GM12878 (cell line): ENCODE measurements around the gene TNIP1. TPM values are rescaled to one million over a fixed set of nuclear protein-coding genes. Genes with fewer than 3 reads are reported as not detected.
A peak's percentile ranks its signal among the peaks of the same experiment; 100 is the strongest.

Experiments
- HDGF ChIP-seq: fragments of 450-650 bp; IDR thresholded peaks from 2 replicates; pipeline ENCODE4 v1.6.1; 2016; ENCODE audit warnings: antibody characterized with exemption
- MTA3 ChIP-seq: IDR thresholded peaks from 2 replicates; pipeline ENCODE4 v1.6.1; 2012; ENCODE audit warnings: low read length, inconsistent platforms, borderline replicate concordance
- PKNOX1 ChIP-seq: fragments of 450-650 bp; IDR thresholded peaks from 2 replicates; pipeline ENCODE4 v1.6.1; 2016; ENCODE audit warnings: mild to moderate bottlenecking
- POLR2AphosphoS5 ChIP-seq: IDR thresholded peaks from 2 replicates; pipeline ENCODE4 v1.6.1; 2011; ENCODE audit warnings: mild to moderate bottlenecking, low read length, inconsistent platforms
- SKIL ChIP-seq: fragments of 450-650 bp; IDR thresholded peaks from 2 replicates; pipeline ENCODE4 v1.6.1; 2017; ENCODE audit warnings: mild to moderate bottlenecking, low read depth, inconsistent platforms; ENCODE audit not compliant: poor library complexity, severe bottlenecking
- ZBTB11 ChIP-seq: fragments of 450-650 bp; formaldehyde crosslinking; IDR thresholded peaks from 2 replicates; pipeline ENCODE4 v1.5.0; 2022; ENCODE audit warnings: mild to moderate bottlenecking, missing genetic modification characterization
- ZNF274 ChIP-seq: IDR thresholded peaks from one replicate; pipeline ENCODE4 v1.8.0; 2011; ENCODE audit not compliant: insufficient read length, insufficient read depth
- ZNF622 ChIP-seq: fragments of 450-650 bp; IDR thresholded peaks from 2 replicates; pipeline ENCODE4 v1.6.1; 2017; ENCODE audit warnings: mild to moderate bottlenecking, inconsistent platforms
- polyA plus RNA-seq, 11 experiments: library from polyadenylated mRNA; depleted of rRNA in 4 of 11; unstranded in 6 of 11; stranded (reverse) in 5 of 11; fragments of >200 nt; fragmentation: Nextera tagmentation in 4 of 11; fragmentation: Illumina TruSeq in 1 of 11; extraction: Ambion mirVana in 4 of 11; extraction: Trizol in 1 of 11; gene quantifications; 1 replicate in 1 of 11; 2 replicates in 10 of 11; pipeline versions ENCODE4 v1.2.1 to v1.2.3, GENCODE V29; 2011 to 2016; ENCODE audit warnings: inconsistent platforms in 2 of 11, missing spikeins in 2 of 11, low read depth in 1 of 11
- total RNA-seq, 4 experiments: library from RNA; depleted of rRNA in 3 of 4; stranded (reverse); fragments of >200 nt in 3 of 4; fragmentation: Illumina TruSeq in 1 of 4; extraction: Trizol in 1 of 4; gene quantifications; 2 replicates each; pipeline versions ENCODE4 v1.2.1 to v1.2.3, GENCODE V29; 2013 to 2021

The TNIP1 gene
- total and polyA plus RNA-seq, 10 of the 15 experiments (the other 5 are each of a cell fraction or from before 2014, with no cell fraction given), result 4.4 to 279 (median 150) TPM

- TF ChIP-seq SKIL, result no peak
- TF ChIP-seq ZNF274, result no peak
- TF ChIP-seq ZNF622, result no peak
- peak; percentile 69; the same call in 1 of the 2 replicates for TF ChIP-seq HDGF
- TF ChIP-seq MTA3, result no peak
- no peak for TF ChIP-seq PKNOX1
- TF ChIP-seq ZBTB11, result no peak
- TF ChIP-seq POLR2AphosphoS5, result peak; percentile 29; the same call in 1 of the 2 replicates
Observed at GRCh38 chr5:151107738-151108520, 27.1 kb upstream of the TNIP1 start (continued).
